GM12878 (cell line): ENCODE results near the gene SPHK2. TPM values are rescaled to one million over a fixed set of nuclear protein-coding genes. Genes with fewer than 3 reads are reported as not detected.

Experiments used
- ATAC-seq: fragments of 200-7000 bp; cut with Tn5 transposase; 3 replicates; pipeline ENCODE4 v1.9.1; 2020; ENCODE audit warnings: mild to moderate bottlenecking, moderate library complexity
- BruUV-seq: library from RNA; stranded (reverse); fragments of 400-500 nt; replicated peaks from 2 replicates; lab custom pipeline; 2021; lab: Mats Ljungman, UMichigan
- CTCF ChIA-PET: fragments of 300-600 bp; sonication (Branson Sonifier 250); formaldehyde crosslinking; extraction: SDS; loops from one replicate; lab custom pipeline; 2021; ENCODE audit warnings: inconsistent platforms; lab: Yijun Ruan, JAX
- POLR2A ChIA-PET: fragments of 350-600 bp; formaldehyde crosslinking; extraction: SDS; loops from one replicate; lab custom pipeline; 2021; ENCODE audit warnings: inconsistent platforms; lab: Charles Lee
- RAD21 ChIA-PET: fragments of 300-600 bp; sonication (Branson Sonifier 250); formaldehyde crosslinking; loops from one replicate; lab custom pipeline; 2023; ENCODE audit warnings: antibody characterized with exemption; ENCODE audit not compliant: unreplicated experiment; lab: Charles Lee
- SMC1A ChIA-PET: fragments of 300-600 bp; sonication (Branson Sonifier 250); formaldehyde crosslinking; loops from one replicate; lab custom pipeline; 2023; ENCODE audit not compliant: unreplicated experiment, uncharacterized antibody; lab: Charles Lee
- DNase-seq: peaks from one replicate; pipeline ENCODE4 v3.0.0-alpha.2; 2011; ENCODE audit warnings: low read depth, low spot score
- FAIRE-seq: peaks from 3 replicates; lab custom pipeline; 2011; peaks lifted over from hg19 to GRCh38; lab: Jason Lieb, UNC
- H2AFZ ChIP-seq: 2 replicates; pipeline ENCODE4 v1.6.0; 2011; ENCODE audit warnings: low read depth, low read length, control low read depth; ENCODE audit not compliant: control insufficient read depth
- H3K27ac ChIP-seq: 2 replicates; pipeline ENCODE4 v1.5.1; 2011; ENCODE audit warnings: control low read depth; ENCODE audit not compliant: control insufficient read depth, insufficient read depth
- H3K27me3 ChIP-seq, 2 experiments: replicated peaks in 1 of 2; 2 replicates each; pipeline versions ENCODE4 v1.6.0 to v1.6.1; 2011; ENCODE audit warnings: low read length in 1 of 2; ENCODE audit not compliant: control insufficient read depth in 2 of 2, insufficient read depth in 2 of 2
- H3K36me3 ChIP-seq, 2 experiments: 2 replicates each; pipeline ENCODE4 v1.5.1; 2011; ENCODE audit warnings: low read length in 1 of 2; ENCODE audit not compliant: control insufficient read depth in 2 of 2, insufficient read depth in 2 of 2
- H3K4me1 ChIP-seq: 2 replicates; pipeline ENCODE4 v1.6.1; 2011; ENCODE audit warnings: mild to moderate bottlenecking, low read length, moderate library complexity, mixed read lengths; ENCODE audit not compliant: control insufficient read depth, insufficient read depth
- H3K4me2 ChIP-seq: 2 replicates; pipeline ENCODE4 v1.6.0; 2011; ENCODE audit warnings: control low read depth; ENCODE audit not compliant: control insufficient read depth, insufficient read depth
- H3K4me3 ChIP-seq: fragments of 200-600 bp; sonication (generic); 2 replicates; pipeline ENCODE4 v1.5.1; 2016
- H3K79me2 ChIP-seq: 2 replicates; pipeline ENCODE4 v1.6.0; 2011; ENCODE audit warnings: low read length; ENCODE audit not compliant: control insufficient read depth, insufficient read depth
- H3K9ac ChIP-seq: 2 replicates; pipeline ENCODE4 v1.8.0; 2011; ENCODE audit warnings: low read length, control low read depth, mixed read lengths; ENCODE audit not compliant: control insufficient read depth, insufficient read depth
- H3K9me3 ChIP-seq: replicated peaks from 3 replicates; pipeline ENCODE4 v1.5.1; 2011; ENCODE audit warnings: mild to moderate bottlenecking, low read length; ENCODE audit not compliant: control insufficient read depth, insufficient read depth
- H4K20me1 ChIP-seq: 2 replicates; pipeline ENCODE4 v1.6.0; 2011; ENCODE audit not compliant: control insufficient read depth, insufficient read depth
- CEBPB ChIP-seq, 2 experiments: fragments of 150-350 bp in 1 of 2; IDR thresholded peaks; 2 replicates each; pipeline ENCODE4 v1.6.1; 2012 to 2014; ENCODE audit warnings: low read depth in 2 of 2, low read length in 2 of 2, borderline replicate concordance in 1 of 2, inconsistent platforms in 1 of 2
- CHD2 ChIP-seq: IDR thresholded peaks from 2 replicates; pipeline ENCODE4 v1.6.1; 2011; ENCODE audit warnings: low read depth, low read length, improper control_type of control experiment, borderline replicate concordance
- CREM ChIP-seq: IDR thresholded peaks from 2 replicates; pipeline ENCODE4 v1.6.1; 2014; ENCODE audit warnings: antibody characterized with exemption, low read depth
- GABPA ChIP-seq: IDR thresholded peaks from 2 replicates; pipeline ENCODE4 v1.6.1; 2014; ENCODE audit warnings: antibody characterized with exemption, low read depth, mild to moderate bottlenecking, inconsistent platforms
- NFXL1 ChIP-seq: fragments of 450-650 bp; IDR thresholded peaks from 2 replicates; pipeline ENCODE4 v1.6.1; 2017; ENCODE audit warnings: antibody characterized with exemption, mild to moderate bottlenecking, borderline replicate concordance
- NFYA ChIP-seq: IDR thresholded peaks from 2 replicates; pipeline ENCODE4 v1.6.1; 2011; ENCODE audit warnings: low read depth, mild to moderate bottlenecking, low read length, improper control_type of control experiment, borderline replicate concordance
- NRF1 ChIP-seq: conservative IDR thresholded peaks from 2 replicates; pipeline ENCODE4 v1.6.1; 2011; ENCODE audit warnings: mild to moderate bottlenecking, low read depth, low read length, improper control_type of control experiment
- RB1 ChIP-seq: fragments of 450-650 bp; formaldehyde crosslinking; IDR thresholded peaks from 2 replicates; pipeline ENCODE4 v1.6.1; 2017; ENCODE audit warnings: mild to moderate bottlenecking, borderline replicate concordance
- SMAD1 ChIP-seq: fragments of 450-650 bp; IDR thresholded peaks from 2 replicates; pipeline ENCODE4 v1.6.1; 2018; ENCODE audit warnings: mild to moderate bottlenecking, low read depth; ENCODE audit not compliant: partially characterized antibody
- SMAD5 ChIP-seq: IDR thresholded peaks from 2 replicates; pipeline ENCODE4 v1.6.1; 2016; ENCODE audit warnings: antibody characterized with exemption, low read depth
- SREBF1 ChIP-seq: IDR thresholded peaks from 2 replicates; pipeline ENCODE4 v1.6.1; 2012; ENCODE audit warnings: mild to moderate bottlenecking, low read length
- SREBF2 ChIP-seq: IDR thresholded peaks from 2 replicates; pipeline ENCODE4 v1.6.1; 2012; ENCODE audit warnings: mild to moderate bottlenecking, low read length
- STAT1 ChIP-seq: fragments of 450-650 bp; conservative IDR thresholded peaks from 2 replicates; pipeline ENCODE4 v1.6.1; 2014; ENCODE audit warnings: antibody characterized with exemption, mild to moderate bottlenecking
- SUPT20H ChIP-seq: IDR thresholded peaks from 2 replicates; pipeline ENCODE4 v1.6.1; 2011; ENCODE audit warnings: low read depth, mild to moderate bottlenecking, low read length, moderate library complexity, borderline replicate concordance; ENCODE audit not compliant: control insufficient read depth
- YBX1 ChIP-seq: fragments of 450-650 bp; IDR thresholded peaks from 2 replicates; pipeline ENCODE4 v1.6.1; 2016; ENCODE audit warnings: antibody characterized with exemption
- ZBED1 ChIP-seq: IDR thresholded peaks from 2 replicates; pipeline ENCODE4 v1.6.1; 2016; ENCODE audit warnings: borderline replicate concordance
- ZNF207 ChIP-seq: fragments of 450-650 bp; IDR thresholded peaks from 2 replicates; pipeline ENCODE4 v1.6.1; 2014; ENCODE audit warnings: antibody characterized with exemption, mild to moderate bottlenecking, borderline replicate concordance
- WGBS: methylation state at CpG from one replicate; pipeline ENCODE4 v1.1.6; 2016; ENCODE audit warnings: low lambda C conversion rate; ENCODE audit not compliant: insufficient replicate concordance, insufficient coverage; ENCODE audit errors: missing lambda C conversion rate; 5-methylcytosine and 5-hydroxymethylcytosine counted together
- in situ Hi-C: fragments of 300-500 bp; cut with MboI; formaldehyde crosslinking; loops from 9 replicates; pipeline ENCODE4 v1.14.3; 2018; ENCODE audit warnings: mixed read lengths
- intact Hi-C: fragments of 100-400 bp; cut with micrococcal nuclease; formaldehyde crosslinking; loops from one replicate; pipeline ENCODE4 v1.14.2; 2022; ENCODE audit not compliant: unreplicated experiment
- polyA plus RNA-seq, 11 experiments: library from polyadenylated mRNA; depleted of rRNA in 4 of 11; unstranded in 6 of 11; stranded (reverse) in 5 of 11; fragments of >200 nt; fragmentation: Nextera tagmentation in 4 of 11; fragmentation: Illumina TruSeq in 1 of 11; extraction: Ambion mirVana in 4 of 11; extraction: Trizol in 1 of 11; gene quantifications; 1 replicate in 1 of 11; 2 replicates in 10 of 11; pipeline versions ENCODE4 v1.2.1 to v1.2.3, GENCODE V29; 2011 to 2016; ENCODE audit warnings: inconsistent platforms in 2 of 11, missing spikeins in 2 of 11, low read depth in 1 of 11
- total RNA-seq, 4 experiments: library from RNA; depleted of rRNA in 3 of 4; stranded (reverse); fragments of >200 nt in 3 of 4; fragmentation: Illumina TruSeq in 1 of 4; extraction: Trizol in 1 of 4; gene quantifications; 2 replicates each; pipeline versions ENCODE4 v1.2.1 to v1.2.3, GENCODE V29; 2013 to 2021
- TF ChIP-seq, protein P1 (sequence below): IDR thresholded peaks from 2 replicates; pipeline ENCODE4 v1.6.1; 2012; ENCODE audit warnings: low read depth, low read length, improper control_type of control experiment
- TF ChIP-seq, protein P2 (sequence below): IDR thresholded peaks from 2 replicates; pipeline ENCODE4 v1.6.1; 2011; ENCODE audit warnings: low read depth, low read length, improper control_type of control experiment, borderline replicate concordance
- TF ChIP-seq, protein P3 (sequence below): IDR thresholded peaks from 2 replicates; pipeline ENCODE4 v1.6.1; 2012; ENCODE audit warnings: low read length, inconsistent platforms

Gene SPHK2
- total and polyA plus RNA-seq, 10 of the 15 experiments (the other 5 are each of a cell fraction or from before 2014, with no cell fraction given), result 0.37 to 40.5 (median 11.2) TPM

DNA sequence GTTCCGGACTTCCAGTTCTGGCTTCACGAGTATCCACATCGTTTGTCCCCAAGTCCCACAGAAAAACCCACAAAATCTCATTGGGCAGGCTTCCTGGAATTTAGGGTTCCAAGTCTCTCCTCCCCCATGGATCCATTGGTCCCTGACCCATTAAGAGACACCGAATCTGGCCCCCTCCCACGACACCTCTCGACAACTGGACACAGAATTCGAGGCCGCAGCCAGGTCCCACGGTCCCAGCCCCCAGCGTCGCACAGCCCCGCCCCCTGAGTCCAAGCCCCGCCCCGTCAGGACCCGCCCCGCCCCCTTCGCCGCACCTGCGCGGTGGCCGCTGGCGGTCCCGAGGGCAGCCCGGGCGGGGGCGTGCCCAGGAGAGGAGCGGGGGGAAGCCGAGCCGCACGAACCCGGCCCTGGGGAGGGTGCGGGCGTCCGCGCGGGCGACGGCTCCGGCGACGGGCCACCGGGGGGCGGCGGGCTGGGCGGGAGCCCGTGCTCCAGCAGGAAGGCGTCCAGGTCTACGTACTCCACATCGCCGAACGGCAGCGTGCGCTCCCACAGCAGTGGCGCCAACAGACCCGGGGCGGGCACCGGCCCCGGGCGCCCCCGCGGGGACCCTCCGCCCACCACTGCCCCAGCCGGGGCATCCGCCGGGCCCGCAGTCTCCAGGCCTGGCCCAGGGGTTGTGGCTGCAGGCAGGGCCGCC, 16.1 kb downstream of the SPHK2 start:
- FAIRE-seq, result no peak
- no peak for DNase-seq
- SMC1A ChIA-PET, result interaction anchor here (2.8 kb wide), 1 partner anchor 12 kb away, joined by 22 read pairs; no protein-coding TSS in a partner anchor
- Histone ChIP-seq H3K4me2 (peak overlapping the region; percentile 92), H2AFZ (peak overlapping the region; percentile 64), H3K4me3 (peak overlapping the region; percentile 89), H3K27me3 (no peaks in the 10 kb centered on the region), H3K4me1 (peaks cover 28% of the 10 kb centered on the region), H3K27ac (peak overlapping the region; percentile 79), H3K9me3 (no peaks in the 10 kb centered on the region), H3K36me3 (peaks cover 0 to 3% of the 10 kb centered on the region in 2 experiments; a peak in 2 of 4 replicates), H4K20me1 (no peaks in the 10 kb centered on the region), H3K79me2 (peaks cover 5% of the 10 kb centered on the region), H3K9ac (peak overlapping the region; percentile 79)
- CTCF ChIA-PET, result interaction anchor here (2.1 to 2.3 kb wide), 2 partner anchors 10 to 12 kb away, joined by 9 to 10 read pairs; partner anchors contain the start of gene CA11
- ATAC-seq, result peak; percentile 42
- intact Hi-C loops (loop anchor here (10.0 kb wide), 1 partner anchor 329 kb away; the partner anchor contains the start of gene FTL), in situ Hi-C loops (loop anchor here (25.0 kb wide), 1 partner anchor 1252 kb away; the partner anchor contains the start of genes AKT1S1, IL4I1 and TBC1D17)
- POLR2A ChIA-PET, result interaction anchor here (0.6 to 3.3 kb wide), 3 partner anchors 9 to 18 kb away, joined by 5 to 62 read pairs (median 8); partner anchors contain the start of genes RPL18 and SPHK2
- RAD21 ChIA-PET, result interaction anchor here (2.7 kb wide), 1 partner anchor 11 kb away, joined by 10 read pairs; no protein-coding TSS in a partner anchor
- BruUV-seq, result no TSS peak
- WGBS, result 2% methylated on average over 24 of the region's 67 CpGs
- TF ChIP-seq CREM (no peak), NFYA (no peak), SMAD5 (no peak), ZBED1 (no peak), ZNF207 (0 out of 2 replicates have a peak, but pooled peaks have one; percentile 54), SREBF2 (no peak), YBX1 (no peak), NFXL1 (peak; percentile 79; the same call in 1 of the 2 replicates), SMAD1 (peak; percentile 46), NRF1 (peak; percentile 46), SREBF1 (no peak), RB1 (no peak), CHD2 (no peak), GABPA (no peak), CEBPB (IDR thresholded peaks at IDR 0.05; ENCODE audit: borderline replicate concordance in 1 of 2, low read depth in 2 of 2, low read length in 2 of 2) (no peak), STAT1 (no peak), SUPT20H (no peak)
- TF ChIP-seq, protein P1, sequence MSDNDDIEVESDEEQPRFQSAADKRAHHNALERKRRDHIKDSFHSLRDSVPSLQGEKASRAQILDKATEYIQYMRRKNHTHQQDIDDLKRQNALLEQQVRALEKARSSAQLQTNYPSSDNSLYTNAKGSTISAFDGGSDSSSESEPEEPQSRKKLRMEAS, result no peak
- TF ChIP-seq, protein P2, sequence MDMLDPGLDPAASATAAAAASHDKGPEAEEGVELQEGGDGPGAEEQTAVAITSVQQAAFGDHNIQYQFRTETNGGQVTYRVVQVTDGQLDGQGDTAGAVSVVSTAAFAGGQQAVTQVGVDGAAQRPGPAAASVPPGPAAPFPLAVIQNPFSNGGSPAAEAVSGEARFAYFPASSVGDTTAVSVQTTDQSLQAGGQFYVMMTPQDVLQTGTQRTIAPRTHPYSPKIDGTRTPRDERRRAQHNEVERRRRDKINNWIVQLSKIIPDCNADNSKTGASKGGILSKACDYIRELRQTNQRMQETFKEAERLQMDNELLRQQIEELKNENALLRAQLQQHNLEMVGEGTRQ, result no peak
- TF ChIP-seq, protein P3, sequence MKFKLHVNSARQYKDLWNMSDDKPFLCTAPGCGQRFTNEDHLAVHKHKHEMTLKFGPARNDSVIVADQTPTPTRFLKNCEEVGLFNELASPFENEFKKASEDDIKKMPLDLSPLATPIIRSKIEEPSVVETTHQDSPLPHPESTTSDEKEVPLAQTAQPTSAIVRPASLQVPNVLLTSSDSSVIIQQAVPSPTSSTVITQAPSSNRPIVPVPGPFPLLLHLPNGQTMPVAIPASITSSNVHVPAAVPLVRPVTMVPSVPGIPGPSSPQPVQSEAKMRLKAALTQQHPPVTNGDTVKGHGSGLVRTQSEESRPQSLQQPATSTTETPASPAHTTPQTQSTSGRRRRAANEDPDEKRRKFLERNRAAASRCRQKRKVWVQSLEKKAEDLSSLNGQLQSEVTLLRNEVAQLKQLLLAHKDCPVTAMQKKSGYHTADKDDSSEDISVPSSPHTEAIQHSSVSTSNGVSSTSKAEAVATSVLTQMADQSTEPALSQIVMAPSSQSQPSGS, result no peak
